Kidney epithelial cell (primary cell): ENCODE data around the gene CEACAM1. TPM values are rescaled to one million over a fixed set of nuclear protein-coding genes. Genes with fewer than 3 reads are reported as not detected.
"Not testable (repeated sequence)": the region's sequence is repeated elsewhere in the genome, so short reads cannot be mapped to it uniquely, and the experiment has no call there.

Source experiments
- DNase-seq: peaks from one replicate; pipeline ENCODE4 v3.0.0-alpha.2; 2010; ENCODE audit warnings: low read depth
- H3K27me3 ChIP-seq: 2 replicates; pipeline ENCODE4 v1.6.0; 2011; ENCODE audit warnings: low read length; ENCODE audit not compliant: control insufficient read depth, insufficient read depth
- H3K36me3 ChIP-seq: 2 replicates; pipeline ENCODE4 v1.5.1; 2011; ENCODE audit warnings: low read length; ENCODE audit not compliant: control insufficient read depth, insufficient read depth
- H3K4me3 ChIP-seq: 2 replicates; pipeline ENCODE4 v1.5.1; 2011; ENCODE audit warnings: low read depth, mild to moderate bottlenecking, control low read depth, low read length
- CTCF ChIP-seq: IDR thresholded peaks from 2 replicates; pipeline ENCODE4 v1.5.1; 2011; ENCODE audit warnings: mild to moderate bottlenecking, moderate library complexity, low read length, control low read depth, inconsistent platforms; ENCODE audit not compliant: insufficient read depth, poor library complexity, severe bottlenecking
- total RNA-seq: library from RNA; depleted of rRNA; stranded (reverse); fragments of >200 nt; gene quantifications from 2 replicates; pipeline ENCODE4 v1.2.3, GENCODE V29; 2015

Gene CEACAM1
- total RNA-seq, 1 donor from 2014 or later: 2.1 TPM

- no peak for DNase-seq
- H3K4me3 ChIP-seq: no peak overlapping the region
- H3K27me3 ChIP-seq: no peaks in the 10 kb centered on the region
- TF ChIP-seq CTCF: no peak
- H3K36me3 ChIP-seq: no peaks in the 10 kb centered on the region
Measured at GRCh38 chr19:42467183-42467760, 61.0 kb downstream of the CEACAM1 start.

- H3K36me3 ChIP-seq: no peaks in the 10 kb centered on the region
- no peak for TF ChIP-seq CTCF
- no peak overlapping the region for H3K4me3 ChIP-seq
- H3K27me3 ChIP-seq: no peaks in the 10 kb centered on the region
- no peak for DNase-seq
Measured at GRCh38 chr19:42466521-42467182, 61.6 kb downstream of the CEACAM1 start.

GRCh38 chr19:42465827-42466280 is 62.4 kb downstream of the CEACAM1 start:
- Histone ChIP-seq H3K36me3 (no peaks in the 10 kb centered on the region), H3K27me3 (no peaks in the 10 kb centered on the region), H3K4me3 (no peak overlapping the region)
- no peak for TF ChIP-seq CTCF
- DNase-seq: no peak

- Histone ChIP-seq H3K36me3 (no peaks in the 10 kb centered on the region), H3K27me3 (no peaks in the 10 kb centered on the region), H3K4me3 (no peak overlapping the region)
- DNase-seq: no peak
- no peak for TF ChIP-seq CTCF
Measured at GRCh38 chr19:42461700-42462324, 66.5 kb downstream of the CEACAM1 start.

- not testable (repeated sequence) for H3K36me3 ChIP-seq, DNase-seq, H3K27me3 ChIP-seq, H3K4me3 ChIP-seq
Measured at GRCh38 chr19:42461231-42461630, 67.0 kb downstream of the CEACAM1 start.

GRCh38 chr19:42459926-42460325 is 68.4 kb downstream of the CEACAM1 start:
- Histone ChIP-seq H3K27me3 (no peaks in the 10 kb centered on the region), H3K36me3 (no peaks in the 10 kb centered on the region), H3K4me3 (no peak overlapping the region)
- no peak for DNase-seq
- TF ChIP-seq CTCF: no peak

Other genes starting within 250 kb of the CEACAM1 start
- gene PRR19, start 226.3 kb downstream of the CEACAM1 start, total RNA-seq: 0.55 and 0.92 TPM in 2 replicates
- 106 and 113 TPM in 2 replicates for gene PAFAH1B3, start 225.9 kb downstream of the CEACAM1 start, total RNA-seq
- 0.54 and 4.9 TPM in 2 replicates for gene TMEM145, start 215.2 kb downstream of the CEACAM1 start, total RNA-seq
- 45.0 and 49.2 TPM in 2 replicates for gene MEGF8, start 202.8 kb downstream of the CEACAM1 start, total RNA-seq
- not detected in 2 replicates for gene CNFN, start 138.2 kb downstream of the CEACAM1 start, total RNA-seq
- gene LIPE, start 101.1 kb downstream of the CEACAM1 start, total RNA-seq: 3.7 and 7.5 TPM in 2 replicates
- not detected in 2 replicates for gene CXCL17, start 85.5 kb downstream of the CEACAM1 start, total RNA-seq
- not detected in 2 replicates for gene CEACAM8, start 66.4 kb upstream of the CEACAM1 start, total RNA-seq
- gene PSG3, start 212.0 kb upstream of the CEACAM1 start, total RNA-seq: not detected in 2 replicates
- not detected in 2 replicates for gene PSG8, start 237.2 kb upstream of the CEACAM1 start, total RNA-seq